ENCODE results near the gene ENPP3.

ENPP3 gene

GRCh38 chr6:131636880-131637792 lies at the start of gene ENPP3:
Gene ENPP3 (plus strand): TSS chr6:131637302. CDS start chr6:131637385, 83 bp downstream.
- DNase-seq, result no peak

GRCh38 chr6:131587909-131588308 lies 49.2 kb upstream of the ENPP3 start:
- no peak for DNase-seq

DNA sequence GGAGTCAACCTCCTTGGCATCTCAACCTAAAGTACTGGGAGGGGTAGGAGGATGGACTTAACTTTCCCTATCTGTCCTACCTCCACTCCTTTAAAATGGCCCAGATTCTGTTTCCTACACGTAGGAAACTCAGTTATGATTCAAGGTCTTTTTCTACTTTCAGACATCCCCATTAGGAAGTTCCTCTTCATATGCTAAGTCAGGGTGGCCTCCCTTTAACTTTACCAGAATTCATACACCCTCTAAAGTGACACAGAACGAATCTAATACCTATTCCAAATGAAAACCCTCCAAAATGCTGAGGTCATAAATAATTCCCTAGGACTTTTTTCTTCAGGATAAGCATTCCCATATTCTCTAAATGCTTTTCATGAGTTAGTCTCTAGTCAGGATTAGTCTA lies 48.5 kb upstream of the ENPP3 start:
- no peak for DNase-seq

GRCh38 chr6:131592935-131593334 lies 44.2 kb upstream of the ENPP3 start:
- DNase-seq, result no peak

DNA sequence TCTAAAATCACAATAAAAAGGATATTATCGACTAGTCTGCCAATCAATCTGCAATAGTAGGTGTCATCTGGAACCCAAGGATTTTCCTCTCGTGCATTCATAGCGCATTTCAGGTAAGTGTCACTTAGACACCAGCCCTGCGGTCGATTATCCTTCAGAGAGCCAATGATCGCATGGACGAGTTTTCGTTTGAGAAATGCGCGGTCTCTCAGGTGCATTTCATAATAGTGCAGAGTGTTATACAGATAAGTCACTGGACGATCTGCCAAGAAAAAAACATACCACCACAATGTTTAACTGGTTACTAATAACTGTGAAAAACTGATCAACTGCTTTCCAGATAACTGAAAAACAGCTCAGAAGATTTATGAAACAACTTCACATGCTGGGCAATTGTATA lies 43.0 kb upstream of the ENPP3 start:
- no peak for DNase-seq

- DNase-seq, result no peak
Observed at GRCh38 chr6:131597446-131597845, 39.7 kb upstream of the ENPP3 start.

DNA sequence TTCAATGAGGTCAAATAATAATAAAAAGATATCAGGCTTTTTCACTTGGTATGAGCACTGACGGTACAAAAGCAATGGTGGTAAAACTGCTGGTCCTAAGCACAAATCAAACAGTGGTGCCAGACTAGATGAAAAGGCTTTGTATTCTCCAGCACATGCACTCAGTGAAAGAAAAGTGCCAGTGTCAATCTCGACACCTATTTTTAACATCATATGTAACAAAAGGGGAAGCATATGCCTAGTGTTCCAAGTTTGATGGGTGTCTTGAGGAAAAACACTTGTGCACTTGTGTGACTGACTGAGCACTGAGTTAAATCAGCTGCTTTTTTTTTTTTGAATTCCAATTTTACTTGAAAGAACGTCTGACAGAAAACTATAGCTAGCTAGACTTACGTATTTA lies 36.4 kb upstream of the ENPP3 start:
- no peak for DNase-seq

- no peak for DNase-seq
Observed at GRCh38 chr6:131602781-131603312, 34.3 kb upstream of the ENPP3 start.

DNA sequence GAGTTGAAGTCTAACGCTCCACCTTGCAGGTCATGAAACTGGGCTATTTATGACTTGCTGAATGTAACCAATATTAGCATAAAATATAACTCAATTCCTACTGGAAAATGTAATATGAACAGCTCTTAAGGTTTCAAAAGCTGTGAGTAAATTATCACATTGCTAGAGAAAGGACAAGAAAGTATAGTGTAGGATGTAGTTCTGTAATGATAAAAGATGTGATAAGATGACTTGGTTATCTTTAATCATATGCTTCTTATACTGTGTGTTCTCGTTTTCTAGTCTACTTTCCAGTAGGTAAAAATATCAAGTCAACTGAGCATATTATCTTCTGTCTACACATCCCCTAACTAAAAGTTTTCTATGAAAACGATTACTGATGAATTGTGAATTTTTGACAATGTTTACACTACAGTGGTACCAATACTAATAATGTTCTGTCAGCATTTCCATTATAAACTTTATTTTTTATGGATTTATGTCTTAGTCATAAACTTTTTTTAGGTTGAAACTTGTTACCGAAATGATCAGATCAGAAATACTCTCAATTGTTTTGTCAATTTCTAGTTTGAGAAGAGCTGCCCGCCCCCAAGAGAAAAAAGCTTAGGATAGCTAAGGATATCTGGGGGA lies 23.7 kb upstream of the ENPP3 start:
- DNase-seq, result no peak

DNA sequence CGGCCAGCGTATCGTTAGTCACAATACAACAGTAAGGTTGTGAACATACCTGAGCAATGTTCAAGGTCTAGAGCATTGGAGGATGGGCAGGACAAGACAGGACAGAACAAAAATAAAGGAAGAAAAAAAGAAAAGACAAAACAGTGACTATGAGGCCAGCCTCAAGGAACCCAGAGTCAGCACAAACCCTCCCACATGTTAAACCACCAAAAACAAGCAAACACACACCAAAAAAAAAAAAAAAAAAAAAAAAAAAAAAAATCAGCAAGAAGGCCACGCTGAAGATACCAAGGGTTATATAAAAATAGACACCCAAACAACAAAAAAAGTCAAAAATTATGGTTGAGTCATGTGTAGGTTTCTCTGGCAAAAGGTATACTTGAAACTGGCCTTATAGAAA lies 21.8 kb upstream of the ENPP3 start:
- DNase-seq, result no peak

GRCh38 chr6:131627724-131628682 lies 9.1 kb upstream of the ENPP3 start, which contains the start of gene MED23:
Gene MED23 (minus strand): TSS chr6:131628242. CDS start chr6:131628049, 193 bp downstream.
- DNase-seq, result peak; percentile 48

DNA sequence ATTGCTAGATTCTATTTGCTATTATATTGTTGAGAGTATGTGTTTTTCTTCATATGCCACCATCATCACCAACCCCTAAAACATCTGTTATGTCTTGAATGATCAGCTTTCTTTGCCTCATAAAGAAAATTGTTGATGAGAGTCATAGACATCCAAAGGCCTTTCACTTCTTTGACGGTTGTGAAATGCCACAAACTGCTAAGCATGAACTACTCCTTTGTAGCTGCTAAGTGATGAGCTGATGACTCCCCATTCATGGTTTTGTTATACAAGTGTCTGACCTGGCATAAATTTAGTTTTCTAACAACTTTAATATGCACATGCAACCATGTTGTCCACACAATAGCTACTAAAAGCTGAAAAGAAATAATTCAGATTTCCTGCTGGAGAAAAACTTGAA lies 8.4 kb upstream of the ENPP3 start:
- DNase-seq, result no peak

DNA sequence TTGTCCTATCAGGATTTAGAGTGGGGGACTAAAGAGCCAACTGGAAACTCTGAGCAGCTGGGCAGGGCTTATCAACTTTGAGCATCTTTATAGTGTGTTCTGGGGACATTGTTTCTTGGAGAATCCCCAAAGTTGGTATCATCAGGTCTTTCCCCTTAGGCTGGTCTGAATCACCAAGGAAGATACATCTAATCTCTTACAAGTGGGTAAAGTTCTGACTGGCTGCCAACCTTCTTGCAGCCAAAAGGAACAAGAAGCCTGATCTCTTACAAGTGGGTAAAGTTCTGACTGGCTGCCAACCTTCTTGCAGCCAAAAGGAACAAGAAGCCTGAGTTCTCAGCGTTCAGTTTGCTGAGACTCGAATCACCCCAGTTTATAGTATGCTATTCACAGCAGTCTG lies 7.5 kb upstream of the ENPP3 start:
- no peak for DNase-seq

GRCh38 chr6:131631625-131632289 lies 5.3 kb upstream of the ENPP3 start:
- DNase-seq, result no peak

GRCh38 chr6:131635384-131636340 lies 1.4 kb upstream of the ENPP3 start:
- no peak for DNase-seq

- DNase-seq, result no peak
Observed at GRCh38 chr6:131638013-131638412, 911 bp downstream of the ENPP3 start.

DNA sequence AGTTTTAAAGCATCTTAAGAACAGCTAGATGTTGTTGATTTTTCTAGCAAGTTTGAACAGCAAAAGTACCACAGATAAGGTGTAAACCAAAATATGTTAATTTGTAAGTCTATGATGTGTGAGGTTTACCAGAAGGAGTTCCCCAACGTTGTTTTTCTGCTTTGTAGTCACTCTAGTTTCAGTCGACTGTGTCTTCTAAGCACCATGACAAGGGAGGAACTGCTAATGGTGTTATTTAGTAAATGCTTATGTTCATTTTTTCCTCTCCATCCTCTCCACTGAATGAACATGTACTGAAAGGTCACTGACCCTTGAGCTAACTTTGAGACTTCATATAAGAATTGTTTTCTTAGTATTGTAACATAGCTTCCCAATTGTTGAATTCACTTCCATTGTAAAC lies 3.0 kb downstream of the ENPP3 start:
- no peak for DNase-seq

DNA sequence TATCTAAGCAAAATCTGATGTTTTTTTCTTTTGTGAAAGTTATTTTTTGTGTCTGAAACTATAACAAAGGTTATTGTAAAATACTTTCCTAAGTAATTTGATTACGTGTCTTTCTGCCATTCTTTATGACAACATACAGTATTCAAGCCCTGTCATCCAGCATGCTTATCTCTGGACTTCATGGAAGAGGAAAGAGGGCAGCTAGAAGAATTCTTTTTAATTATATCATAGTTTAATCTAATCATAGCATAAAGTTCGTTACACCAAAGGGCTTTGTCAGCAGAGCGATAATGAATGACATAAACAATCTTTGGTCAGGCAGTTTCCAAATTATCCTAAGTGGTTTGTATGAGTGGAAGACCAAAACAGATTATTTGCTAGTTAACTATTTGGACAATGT lies 3.5 kb downstream of the ENPP3 start:
- DNase-seq, result no peak

DNA sequence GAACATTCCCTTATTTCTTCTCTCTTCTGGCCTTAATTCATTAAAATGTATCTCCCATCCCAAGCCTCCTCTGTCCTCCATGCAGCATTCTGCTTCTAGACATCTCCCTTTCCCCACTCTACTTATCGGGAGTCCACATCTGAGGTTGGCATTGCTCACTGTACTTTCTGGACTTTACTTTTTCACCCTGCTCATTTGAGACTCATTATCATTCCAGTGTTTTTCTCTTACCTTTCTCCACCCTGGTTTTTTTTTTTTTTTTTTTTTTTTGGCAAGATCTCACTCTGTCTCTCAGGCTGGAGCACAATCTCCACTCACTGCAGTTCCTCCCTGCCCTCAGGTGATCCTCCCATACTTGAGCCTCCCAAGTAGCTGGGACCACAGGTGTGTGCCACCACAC lies 4.5 kb downstream of the ENPP3 start:
- DNase-seq, result no peak

- DNase-seq, result no peak
Observed at GRCh38 chr6:131642565-131642964, 5.5 kb downstream of the ENPP3 start.

DNA sequence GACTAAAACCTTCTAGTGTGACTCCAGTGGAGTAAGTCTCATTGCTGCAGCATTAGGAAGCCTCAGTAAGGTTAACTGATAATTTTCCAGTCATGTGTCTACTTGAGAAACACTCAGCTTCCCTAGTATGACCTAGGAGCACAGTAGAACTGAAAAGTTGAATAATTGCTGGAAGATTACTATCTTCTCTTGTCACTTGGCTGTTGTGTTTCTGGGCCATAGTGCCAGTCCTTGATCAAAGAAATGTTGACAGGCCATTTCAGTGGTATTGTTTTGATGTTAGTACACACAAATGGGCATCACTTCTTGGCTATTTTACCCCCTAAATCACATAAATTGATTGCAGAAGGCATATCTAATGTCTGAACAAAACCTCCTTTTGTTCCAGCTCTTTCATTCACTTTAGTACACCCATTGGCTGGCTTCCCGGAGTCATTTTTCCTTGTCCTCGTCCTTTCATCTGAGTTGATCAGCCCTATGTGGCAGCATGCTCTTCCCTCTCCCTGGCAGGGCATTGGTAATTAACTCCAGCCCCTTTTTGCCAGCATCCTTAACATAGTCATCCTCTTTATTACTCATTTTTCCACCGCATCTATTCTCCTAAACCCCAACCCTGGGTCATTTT lies 6.0 kb downstream of the ENPP3 start:
- DNase-seq, result no peak

All from SIG-M5 (cell line).